GM23248 (cell line): ENCODE data around the gene CFAP299.

ENCODE experiments used
- EZH2 ChIP-seq: fragments of 200-600 bp; sonication (generic); IDR thresholded peaks from 2 replicates; pipeline ENCODE4 v1.6.1; 2018; ENCODE audit warnings: antibody characterized with exemption, mild to moderate bottlenecking; ENCODE audit not compliant: insufficient read depth, poor library complexity, severe bottlenecking
- EZH2phosphoT487 ChIP-seq: fragments of 200-600 bp; sonication (generic); IDR thresholded peaks from 2 replicates; pipeline ENCODE4 v1.6.1; 2018; ENCODE audit warnings: antibody characterized with exemption, moderate library complexity, mild to moderate bottlenecking, low read depth; ENCODE audit not compliant: insufficient read depth

- TF ChIP-seq EZH2phosphoT487 (no peak), EZH2 (no peak)
These were observed 25.4 kb downstream of the CFAP299 start for GRCh38 chr4:80360900-80361299.
